ENCODE data around the gene ASAP2.

Gene ASAP2

GRCh38 chr2:9205963-9206948 is at the start of gene ASAP2:
Gene ASAP2, plus strand, starts transcription at chr2:9206812. Its CDS starts 293 bp downstream, at chr2:9207105.
- in situ Hi-C loops (cut with HindIII; ENCODE audit: low sequenced_read_pairs): loop anchor here (5.0 kb wide), 2 partner anchors 64 to 86 kb away; no protein-coding TSS in a partner anchor

GRCh38 chr2:9158786-9159779 is 47.5 kb upstream of the ASAP2 start:
- in situ Hi-C loops (cut with HindIII; ENCODE audit: low sequenced_read_pairs): no loop called here

GRCh38 chr2:9160732-9161131 is 45.9 kb upstream of the ASAP2 start:
- in situ Hi-C loops (cut with HindIII; ENCODE audit: low sequenced_read_pairs): no loop called here

GRCh38 chr2:9162841-9163240 is 43.8 kb upstream of the ASAP2 start:
- in situ Hi-C loops (cut with HindIII; ENCODE audit: low sequenced_read_pairs): no loop called here

- in situ Hi-C loops (cut with HindIII; ENCODE audit: low sequenced_read_pairs): no loop called here
Measured at GRCh38 chr2:9163306-9164111, 43.1 kb upstream of the ASAP2 start.

- in situ Hi-C loops (cut with HindIII; ENCODE audit: low sequenced_read_pairs): no loop called here
Measured at GRCh38 chr2:9164112-9164608, 42.5 kb upstream of the ASAP2 start.

GRCh38 chr2:9165625-9166024 is 41.0 kb upstream of the ASAP2 start:
- in situ Hi-C loops (cut with HindIII; ENCODE audit: low sequenced_read_pairs): no loop called here

GRCh38 chr2:9166579-9167377 is 39.8 kb upstream of the ASAP2 start:
- in situ Hi-C loops (cut with HindIII; ENCODE audit: low sequenced_read_pairs): no loop called here

GRCh38 chr2:9167718-9168657 is 38.6 kb upstream of the ASAP2 start:
- in situ Hi-C loops (cut with HindIII; ENCODE audit: low sequenced_read_pairs): no loop called here

- in situ Hi-C loops (cut with HindIII; ENCODE audit: low sequenced_read_pairs): no loop called here
Measured at GRCh38 chr2:9168821-9169221, 37.8 kb upstream of the ASAP2 start.

- in situ Hi-C loops (cut with HindIII; ENCODE audit: low sequenced_read_pairs): no loop called here
Measured at GRCh38 chr2:9169349-9170107, 37.1 kb upstream of the ASAP2 start.

GRCh38 chr2:9170458-9171130 is 36.0 kb upstream of the ASAP2 start:
- in situ Hi-C loops (cut with HindIII; ENCODE audit: low sequenced_read_pairs): no loop called here

- in situ Hi-C loops (cut with HindIII; ENCODE audit: low sequenced_read_pairs): no loop called here
Measured at GRCh38 chr2:9174771-9175437, 31.7 kb upstream of the ASAP2 start.

- in situ Hi-C loops (cut with HindIII; ENCODE audit: low sequenced_read_pairs): no loop called here
Measured at GRCh38 chr2:9178110-9178903, 28.3 kb upstream of the ASAP2 start.

- in situ Hi-C loops (cut with HindIII; ENCODE audit: low sequenced_read_pairs): no loop called here
Measured at GRCh38 chr2:9178904-9179571, 27.6 kb upstream of the ASAP2 start.
